OCI-LY3 (cell line): ENCODE measurements around the gene CAMK2D.

Experiments used
- H2AFZ ChIP-seq: fragments of 200-600, 300-600 bp; shearing (Covaris generic); 2 replicates; pipeline ENCODE4 v1.6.0; 2014; ENCODE audit warnings: antibody characterized with exemption, low read depth, low read length
- H3K27ac ChIP-seq: fragments of 200-600, 300-600 bp; sonication (generic); 2 replicates; pipeline ENCODE4 v1.5.1; 2014; ENCODE audit warnings: mild to moderate bottlenecking, low read length, moderate library complexity, mixed read lengths
- H3K27me3 ChIP-seq: fragments of 200-600, 300-600 bp; sonication (generic); 2 replicates; pipeline ENCODE4 v1.6.1; 2014; ENCODE audit warnings: low read depth, low read length, mixed read lengths
- H3K36me3 ChIP-seq: fragments of 200-600, 300-600 bp; sonication (generic); replicated peaks from 2 replicates; pipeline ENCODE3; 2014; ENCODE audit warnings: low read depth, low read length, mixed read lengths
- H3K4me1 ChIP-seq: fragments of 300-600, 200-600 bp; sonication (generic); 2 replicates; pipeline ENCODE4 v1.6.1; 2014; ENCODE audit warnings: low read length, mixed read lengths
- H3K4me2 ChIP-seq: fragments of 200-600, 300-600 bp; sonication (generic); 2 replicates; pipeline ENCODE4 v1.6.1; 2014; ENCODE audit warnings: low read length, mixed read lengths
- H3K4me3 ChIP-seq: fragments of 300-600, 200-600 bp; sonication (generic); 2 replicates; pipeline ENCODE4 v1.5.1; 2014; ENCODE audit warnings: antibody characterized with exemption, mild to moderate bottlenecking, low read length, moderate library complexity
- H3K79me2 ChIP-seq: fragments of 300-600, 200-600 bp; shearing (Covaris generic); 2 replicates; pipeline ENCODE4 v1.6.1; 2014; ENCODE audit warnings: mild to moderate bottlenecking, low read length, mixed read lengths
- H3K9ac ChIP-seq: fragments of 300-600, 200-600 bp; shearing (Covaris generic); 2 replicates; pipeline ENCODE4 v1.6.0; 2014; ENCODE audit warnings: mild to moderate bottlenecking, low read length, moderate library complexity
- H3K9me3 ChIP-seq: fragments of 200-600, 300-600 bp; shearing (Covaris generic); 2 replicates; pipeline ENCODE4 v1.6.1; 2014; ENCODE audit warnings: low read length, mixed read lengths; ENCODE audit not compliant: insufficient read depth
- H4K20me1 ChIP-seq: fragments of 200-600, 300-600 bp; sonication (generic); 2 replicates; pipeline ENCODE4 v1.6.1; 2016; ENCODE audit warnings: low read length, mixed read lengths; ENCODE audit not compliant: insufficient read depth
- EZH2phosphoT487 ChIP-seq: fragments of 200-600 bp; shearing (Covaris generic); IDR thresholded peaks from 2 replicates; pipeline ENCODE4 v1.6.1; 2018; ENCODE audit warnings: antibody characterized with exemption, mixed run types, low read depth
- TF ChIP-seq, protein P1 (sequence below): fragments of 200-600, 300-600 bp; sonication (generic); IDR thresholded peaks from 2 replicates; pipeline ENCODE4 v1.5.1; 2014; ENCODE audit warnings: antibody characterized with exemption, low read length, low read depth

CAMK2D gene

GRCh38 chr4:113617195-113617594, 144.3 kb downstream of the CAMK2D start:
- TF ChIP-seq, protein P1, sequence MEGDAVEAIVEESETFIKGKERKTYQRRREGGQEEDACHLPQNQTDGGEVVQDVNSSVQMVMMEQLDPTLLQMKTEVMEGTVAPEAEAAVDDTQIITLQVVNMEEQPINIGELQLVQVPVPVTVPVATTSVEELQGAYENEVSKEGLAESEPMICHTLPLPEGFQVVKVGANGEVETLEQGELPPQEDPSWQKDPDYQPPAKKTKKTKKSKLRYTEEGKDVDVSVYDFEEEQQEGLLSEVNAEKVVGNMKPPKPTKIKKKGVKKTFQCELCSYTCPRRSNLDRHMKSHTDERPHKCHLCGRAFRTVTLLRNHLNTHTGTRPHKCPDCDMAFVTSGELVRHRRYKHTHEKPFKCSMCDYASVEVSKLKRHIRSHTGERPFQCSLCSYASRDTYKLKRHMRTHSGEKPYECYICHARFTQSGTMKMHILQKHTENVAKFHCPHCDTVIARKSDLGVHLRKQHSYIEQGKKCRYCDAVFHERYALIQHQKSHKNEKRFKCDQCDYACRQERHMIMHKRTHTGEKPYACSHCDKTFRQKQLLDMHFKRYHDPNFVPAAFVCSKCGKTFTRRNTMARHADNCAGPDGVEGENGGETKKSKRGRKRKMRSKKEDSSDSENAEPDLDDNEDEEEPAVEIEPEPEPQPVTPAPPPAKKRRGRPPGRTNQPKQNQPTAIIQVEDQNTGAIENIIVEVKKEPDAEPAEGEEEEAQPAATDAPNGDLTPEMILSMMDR, result no peak
- no peak for TF ChIP-seq EZH2phosphoT487
- Histone ChIP-seq H3K9me3 (no peaks in the 10 kb centered on the region), H3K9ac (no peak overlapping the region), H3K79me2 (no peaks in the 10 kb centered on the region), H3K4me3 (no peak overlapping the region), H2AFZ (no peak overlapping the region), H3K4me2 (no peak overlapping the region), H3K4me1 (peaks cover 5% of the 10 kb centered on the region), H3K27me3 (no peaks in the 10 kb centered on the region), H3K36me3 (no peaks in the 10 kb centered on the region), H3K27ac (no peak overlapping the region), H4K20me1 (no peaks in the 10 kb centered on the region)

- Histone ChIP-seq H4K20me1 (no peaks in the 10 kb centered on the region), H3K79me2 (no peaks in the 10 kb centered on the region), H3K27me3 (no peaks in the 10 kb centered on the region), H3K36me3 (no peaks in the 10 kb centered on the region), H2AFZ (no peak overlapping the region), H3K4me1 (peaks cover 5% of the 10 kb centered on the region), H3K4me3 (no peak overlapping the region), H3K9ac (no peak overlapping the region), H3K4me2 (no peak overlapping the region), H3K27ac (no peak overlapping the region), H3K9me3 (no peaks in the 10 kb centered on the region)
- TF ChIP-seq, protein P1, result no peak
- no peak for TF ChIP-seq EZH2phosphoT487
These were observed 145.1 kb downstream of the CAMK2D start for GRCh38 chr4:113616443-113616842.

- H3K4me2 ChIP-seq, result no peak overlapping the region
- no peaks in the 10 kb centered on the region for H4K20me1 ChIP-seq
- no peaks in the 10 kb centered on the region for H3K79me2 ChIP-seq
- H3K27ac ChIP-seq, result no peak overlapping the region
- H3K4me3 ChIP-seq, result no peak overlapping the region
- no peak overlapping the region for H2AFZ ChIP-seq
- no peak for TF ChIP-seq EZH2phosphoT487
- TF ChIP-seq, protein P1, result no peak
- H3K9ac ChIP-seq, result no peak overlapping the region
- peaks cover 5% of the 10 kb centered on the region for H3K4me1 ChIP-seq
- no peaks in the 10 kb centered on the region for H3K9me3 ChIP-seq
- no peaks in the 10 kb centered on the region for H3K36me3 ChIP-seq
- no peaks in the 10 kb centered on the region for H3K27me3 ChIP-seq
These were observed 147.1 kb downstream of the CAMK2D start for GRCh38 chr4:113614414-113614813.

DNA sequence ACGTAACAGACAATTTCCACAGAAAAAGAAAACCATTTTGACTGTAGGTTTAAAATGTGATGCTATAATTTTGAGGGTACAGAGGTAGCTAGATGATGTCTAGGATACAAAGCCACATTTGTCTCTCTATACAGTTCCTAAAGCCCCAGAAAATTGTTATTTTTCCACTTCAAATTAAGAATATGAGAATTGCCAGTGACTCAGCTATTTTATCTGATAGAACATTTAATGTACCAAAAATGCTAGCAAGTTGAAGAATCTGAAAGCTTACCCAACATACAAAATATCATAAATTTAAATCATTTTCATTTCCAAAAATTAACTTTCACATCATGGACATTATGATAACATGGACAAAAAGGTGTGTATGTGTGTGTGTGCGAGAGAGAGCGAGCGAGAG, 148.0 kb downstream of the CAMK2D start:
- H3K4me1 ChIP-seq, result peaks cover 5% of the 10 kb centered on the region
- no peaks in the 10 kb centered on the region for H3K79me2 ChIP-seq
- H3K9ac ChIP-seq, result no peak overlapping the region
- no peak overlapping the region for H3K27ac ChIP-seq
- no peaks in the 10 kb centered on the region for H4K20me1 ChIP-seq
- H3K36me3 ChIP-seq, result no peaks in the 10 kb centered on the region
- no peak for TF ChIP-seq EZH2phosphoT487
- TF ChIP-seq, protein P1, result no peak
- H3K4me2 ChIP-seq, result no peak overlapping the region
- no peaks in the 10 kb centered on the region for H3K9me3 ChIP-seq
- H3K4me3 ChIP-seq, result no peak overlapping the region
- H2AFZ ChIP-seq, result no peak overlapping the region
- no peaks in the 10 kb centered on the region for H3K27me3 ChIP-seq
